Astrocyte (in vitro differentiated cells and primary cell): ENCODE results near the gene FSIP1.

ENCODE experiments used
- CTCF ChIP-seq: IDR thresholded peaks from 2 replicates; pipeline ENCODE4 v1.5.1; 2011; ENCODE audit warnings: low read depth, mild to moderate bottlenecking, inconsistent platforms, low read length, moderate library complexity; ENCODE audit not compliant: insufficient read depth
- EZH2 ChIP-seq: IDR thresholded peaks from 2 replicates; pipeline ENCODE4 v1.6.1; 2012; ENCODE audit warnings: mild to moderate bottlenecking, low read length, inconsistent platforms; ENCODE audit not compliant: insufficient read depth

- TF ChIP-seq EZH2, result no peak
- no peak for TF ChIP-seq CTCF
These were observed 11.6 kb downstream of the FSIP1 start for GRCh38 chr15:39770748-39771689.
